ENCODE measurements around the gene C3orf62. TPM values are rescaled to one million over a fixed set of nuclear protein-coding genes. Genes with fewer than 3 reads are reported as not detected.

C3orf62 gene
- total and polyA plus RNA-seq, 9 of the 15 experiments (the other 6 are each of a cell fraction or from before 2014, with no cell fraction given), result 1.3 to 5.7 (median 3.4) TPM

GRCh38 chr3:49265661-49266386 is 11.2 kb downstream of the C3orf62 start:
- H3K4me2 ChIP-seq (ENCODE audit: insufficient read depth, low read length), result no peak overlapping the region

More at GRCh38 chr3:49265661-49266386, 11.2 kb downstream of the C3orf62 start:
- H3K9me3 ChIP-seq (replicated peaks; ENCODE audit: control insufficient read depth, insufficient read depth, low read depth, low read length), result no peaks in the 10 kb centered on the region
- no peaks in the 10 kb centered on the region for H3K27me3 ChIP-seq (ENCODE audit: control insufficient read depth in 2 of 2, insufficient read depth in 2 of 2, low read length in 2 of 2)
- no peak for ATAC-seq
- no peaks in the 10 kb centered on the region for H4K20me1 ChIP-seq (replicated peaks; ENCODE audit: control insufficient read depth, insufficient read depth, low read length)
- ChIA-PET POLR2A (no interaction called here), CTCF (ENCODE audit: low intra/inter-chr PET ratio) (no interaction called here)
- DNase-seq (ENCODE audit: extremely low read depth in 1 of 4, low spot score in 3 of 4), result no peak
- BruUV-seq (replicated peaks), result no TSS peak
- in situ Hi-C loops (cut with MboI) (no loop called here), intact Hi-C loops (cut with micrococcal nuclease) (no loop called here)
- H3K79me2 ChIP-seq (ENCODE audit: control insufficient read depth, insufficient read depth, low read length), result no peaks in the 10 kb centered on the region
- no peaks in the 10 kb centered on the region for H3K4me1 ChIP-seq (replicated peaks in 1 of 2; ENCODE audit: control insufficient read depth in 2 of 2, insufficient read depth in 2 of 2, low read length in 2 of 2)
- H3K27ac ChIP-seq (ENCODE audit: extremely low read depth, low read depth, low read length), result no peak overlapping the region
- H3K9ac ChIP-seq (ENCODE audit: insufficient read depth in 1 of 2, low read depth in 2 of 2, low read length in 2 of 2), result no peak overlapping the region
- WGBS (ENCODE audit: insufficient coverage, low coverage, missing lambda C conversion rate), result 74% methylated on average over 3 of the region's 10 CpGs
- FAIRE-seq, result no peak
- TF ChIP-seq SMARCE1 (IDR thresholded peaks at IDR 0.05), result no peak
- TF ChIP-seq ZNF655 (CRISPR knock-in tag; IDR thresholded peaks at IDR 0.05), result no peak
- no peak for TF ChIP-seq KDM5B (IDR thresholded peaks at IDR 0.05; ENCODE audit: insufficient replicate concordance, low read depth, low read length)
- no peak for TF ChIP-seq MBD1 (CRISPR knock-in tag; IDR thresholded peaks at IDR 0.05)
- TF ChIP-seq CHAMP1 (IDR thresholded peaks at IDR 0.05), result no peak
- no peak for TF ChIP-seq XRCC5 (IDR thresholded peaks at IDR 0.05; ENCODE audit: low read depth, low read length)
- no peak for TF ChIP-seq RBM34 (IDR thresholded peaks at IDR 0.05; ENCODE audit: borderline replicate concordance, insufficient read depth, low read length)
- TF ChIP-seq ZFP30 (CRISPR knock-in tag; IDR thresholded peaks at IDR 0.05; ENCODE audit: borderline replicate concordance), result no peak
- TF ChIP-seq ZNF224 (CRISPR knock-in tag; IDR thresholded peaks at IDR 0.05), result no peak
- no peak for TF ChIP-seq NR0B1 (IDR thresholded peaks at IDR 0.05; ENCODE audit: partially characterized antibody)
- TF ChIP-seq TSC22D4 (tag; IDR thresholded peaks at IDR 0.05), result no peak
- TF ChIP-seq ZSCAN32 (CRISPR knock-in tag; IDR thresholded peaks at IDR 0.05), result no peak
- no peak overlapping the region for H3K4me3 ChIP-seq
- 0 out of 3 replicates have a peak, but pooled peaks cover 9% of the 10 kb centered on the region for H3K36me3 ChIP-seq (ENCODE audit: control insufficient read depth, insufficient read depth, low read length)
- H2AFZ ChIP-seq (ENCODE audit: low read depth, low read length), result no peak overlapping the region
- no peaks in the 10 kb centered on the region for H3K9me1 ChIP-seq (ENCODE audit: control insufficient read depth, insufficient read depth, low read length)
